Body of pancreas (tissue), 4 donors: ENCODE measurements around the gene C1orf74.

ENCODE experiments used
- CTCF ChIP-seq, 7 experiments: fragments of 450-650 bp in 4 of 7; fragments of 200-600 bp in 3 of 7; sonication (generic) in 3 of 7; IDR thresholded peaks; one replicate each; pipeline ENCODE4 v1.5.1; 2016 to 2019; ENCODE audit warnings: antibody characterized with exemption in 7 of 7
- POLR2A ChIP-seq, 3 donors: fragments of 450-650 bp; IDR thresholded peaks; one replicate each; pipeline ENCODE4 v1.6.1; 2016; ENCODE audit warnings: antibody characterized with exemption in 3 of 3, mild to moderate bottlenecking in 2 of 3

GRCh38 chr1:209785592-209785991, 1.2 kb upstream of the C1orf74 start:
- TF ChIP-seq POLR2A (IDR thresholded peaks at IDR 0.05): no peak
- no peak for TF ChIP-seq CTCF (IDR thresholded peaks at IDR 0.05)
